NCI-H524 (cell line): ENCODE results near the gene BEST1.
"Not testable (repeated sequence)": the region's sequence is repeated elsewhere in the genome, so short reads cannot be mapped to it uniquely, and the experiment has no call there.

Experiments
- DNase-seq, 2 experiments: peaks; one replicate each; lab custom pipeline; 2025; lab: John Stamatoyannopoulos, UW

BEST1 gene

GRCh38 chr11:61978703-61979661 lies 28.8 kb downstream of the BEST1 start:
- no peak for DNase-seq

- DNase-seq = no peak
Observed at GRCh38 chr11:61980783-61981541, 30.8 kb downstream of the BEST1 start.

GRCh38 chr11:61983419-61983818 lies 33.3 kb downstream of the BEST1 start:
- no peak for DNase-seq

GRCh38 chr11:61985869-61986268 lies 35.7 kb downstream of the BEST1 start:
- no peak for DNase-seq

- no peak for DNase-seq
Observed at GRCh38 chr11:61994981-61995380, 44.8 kb downstream of the BEST1 start.

GRCh38 chr11:61996933-61997332 lies 46.8 kb downstream of the BEST1 start:
- DNase-seq = no peak

GRCh38 chr11:61999141-61999975 lies 49.2 kb downstream of the BEST1 start:
- DNase-seq = no peak

- DNase-seq = no peak
Observed at GRCh38 chr11:62000539-62001446, 50.6 kb downstream of the BEST1 start.

GRCh38 chr11:62001450-62002191 lies 51.5 kb downstream of the BEST1 start:
- peak in 1 of 2 experiments; percentile 14 for DNase-seq

GRCh38 chr11:62002283-62002682 lies 52.1 kb downstream of the BEST1 start:
- DNase-seq = not testable (repeated sequence)

GRCh38 chr11:62004473-62004872 lies 54.3 kb downstream of the BEST1 start:
- DNase-seq = no peak

- no peak for DNase-seq
Observed at GRCh38 chr11:62008193-62008592, 58.0 kb downstream of the BEST1 start.

GRCh38 chr11:62010935-62011528 lies 60.9 kb downstream of the BEST1 start:
- DNase-seq = no peak

- no peak for DNase-seq
Observed at GRCh38 chr11:62011881-62012280, 61.7 kb downstream of the BEST1 start.

- no peak for DNase-seq
Observed at GRCh38 chr11:62012451-62012831, 62.3 kb downstream of the BEST1 start.

- no peak for DNase-seq
Observed at GRCh38 chr11:62012832-62013461, 62.8 kb downstream of the BEST1 start.
